HG02642 (cell line): ENCODE results near the gene SEC61A2.
"Not testable (repeated sequence)": the region's sequence is repeated elsewhere in the genome, so short reads cannot be mapped to it uniquely, and the experiment has no call there.

ENCODE experiments used
- ATAC-seq: cut with Tn5 transposase; IDR thresholded peaks from one replicate; pipeline ENCODE4 v1.9.1; 2021; ENCODE audit warnings: mild to moderate bottlenecking; ENCODE audit not compliant: unreplicated experiment, poor library complexity

Gene SEC61A2

DNA sequence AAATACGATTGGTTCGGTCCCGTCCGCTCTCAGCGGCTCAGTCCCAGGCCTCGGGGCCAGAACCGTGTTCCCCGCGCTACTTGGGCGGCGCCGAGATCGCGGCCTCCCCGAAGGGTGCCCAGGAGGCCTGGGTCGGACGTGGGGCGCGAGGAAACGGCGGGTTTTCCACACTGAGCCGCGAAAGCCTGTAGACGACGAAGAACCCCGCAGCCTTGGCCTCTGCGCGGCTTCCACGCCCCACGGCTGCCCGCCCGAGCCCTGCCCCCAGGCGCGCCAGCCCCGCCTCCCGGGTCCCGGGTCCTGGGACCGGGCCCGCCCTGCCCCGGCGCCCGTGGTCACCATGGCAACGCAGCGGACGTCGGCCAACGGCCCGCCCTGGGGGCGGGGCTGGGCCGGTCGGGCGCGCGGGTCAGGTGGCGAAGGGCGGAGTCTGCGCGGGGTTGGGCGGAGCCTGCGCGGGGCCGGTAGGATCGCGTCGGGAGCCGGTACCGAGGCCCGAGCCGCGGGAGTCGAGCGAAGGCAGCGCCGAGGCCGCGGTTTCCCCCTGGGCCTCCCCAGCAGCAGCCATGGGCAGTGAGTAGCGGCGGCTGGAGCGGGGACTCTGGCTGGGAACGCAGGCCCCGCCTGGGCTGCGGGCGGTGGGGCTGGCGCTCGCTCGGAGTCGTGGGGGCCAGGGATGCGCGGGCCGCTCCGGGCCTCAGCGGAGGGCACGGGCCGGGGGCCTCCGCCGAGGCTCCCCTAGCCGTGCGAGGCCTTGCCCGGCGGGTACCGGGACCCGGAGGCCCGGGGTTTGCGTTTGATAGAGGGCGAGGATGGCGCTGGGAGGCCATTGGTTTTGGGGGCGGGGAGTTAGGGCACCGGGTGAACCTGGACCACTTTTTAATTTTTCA is at the start of gene SEC61A2:
SEC61A2 (plus strand) TSS at position 456 of the 890 bp plus-strand sequence; CDS start at position 567, 111 bp downstream.
- peak; percentile 92 for ATAC-seq

DNA sequence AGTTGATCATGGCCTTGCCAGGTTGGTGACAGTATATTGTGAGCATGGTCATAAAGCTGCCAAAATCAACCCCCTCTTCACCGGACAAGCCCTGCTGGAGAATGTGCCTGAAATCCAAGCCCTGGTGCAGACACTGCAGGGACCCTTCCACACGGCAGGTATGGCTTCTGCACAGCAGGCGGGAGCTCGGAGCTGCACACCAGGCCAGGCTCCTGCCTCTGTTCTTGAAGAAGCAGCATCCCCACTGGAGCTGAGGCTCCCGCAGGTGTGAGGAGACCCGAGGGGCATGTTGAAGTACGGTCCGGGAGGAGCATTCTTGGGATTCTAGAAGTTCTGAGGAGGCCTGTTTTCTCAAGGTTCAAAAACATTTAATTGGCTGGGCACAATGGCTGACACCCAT is 48.0 kb upstream of the SEC61A2 start:
- no peak for ATAC-seq

DNA sequence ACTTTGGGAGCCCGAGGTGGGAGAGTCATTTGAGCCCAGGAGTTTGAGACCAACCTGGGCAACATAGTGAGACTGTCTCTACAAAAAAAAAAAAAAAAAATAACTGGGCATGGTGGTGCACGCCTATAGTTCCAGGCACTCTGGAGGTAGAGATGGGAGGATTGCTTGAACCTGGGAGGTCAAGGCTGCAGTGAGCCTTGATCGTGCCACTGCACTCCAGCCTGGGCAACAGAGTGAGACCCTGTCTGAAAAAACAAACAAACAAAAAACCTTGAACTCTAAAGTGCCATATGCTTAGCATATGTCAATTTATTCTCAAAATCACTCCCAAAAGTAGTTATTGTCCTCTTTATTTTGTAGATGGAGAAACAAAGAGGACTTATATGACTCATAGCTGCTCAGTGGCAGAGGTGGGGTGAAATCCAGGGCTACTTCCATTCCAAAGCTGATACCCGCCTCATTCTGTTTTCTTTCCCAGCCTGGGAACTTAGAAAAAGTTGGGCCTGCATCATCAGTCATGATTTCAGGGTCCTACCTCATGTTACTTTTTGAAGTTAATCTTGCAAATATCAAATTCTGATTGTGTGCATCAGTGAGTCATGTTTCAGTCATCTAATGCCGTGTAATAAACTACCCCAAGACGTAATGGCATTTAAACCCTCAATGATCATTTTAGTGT is 47.5 kb upstream of the SEC61A2 start:
- ATAC-seq, result no peak

DNA sequence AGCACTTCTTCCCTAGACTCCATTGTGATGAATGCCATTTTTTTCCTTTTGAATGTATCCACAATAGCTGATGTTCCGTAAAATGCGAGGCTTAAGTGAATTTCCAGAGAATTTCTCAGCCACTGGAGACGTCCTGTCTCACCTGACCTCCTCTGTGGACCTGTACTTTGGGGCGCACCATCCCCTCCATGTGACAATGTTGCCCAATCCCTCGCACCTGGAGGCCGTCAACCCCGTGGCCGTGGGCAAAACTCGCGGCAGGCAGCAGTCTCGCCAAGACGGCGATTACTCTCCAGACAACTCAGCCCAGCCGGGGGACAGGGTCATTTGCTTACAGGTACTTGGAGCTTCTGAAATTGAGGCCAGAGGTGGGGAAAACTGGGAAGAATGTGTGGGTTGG is 40.6 kb upstream of the SEC61A2 start:
- ATAC-seq, result no peak

DNA sequence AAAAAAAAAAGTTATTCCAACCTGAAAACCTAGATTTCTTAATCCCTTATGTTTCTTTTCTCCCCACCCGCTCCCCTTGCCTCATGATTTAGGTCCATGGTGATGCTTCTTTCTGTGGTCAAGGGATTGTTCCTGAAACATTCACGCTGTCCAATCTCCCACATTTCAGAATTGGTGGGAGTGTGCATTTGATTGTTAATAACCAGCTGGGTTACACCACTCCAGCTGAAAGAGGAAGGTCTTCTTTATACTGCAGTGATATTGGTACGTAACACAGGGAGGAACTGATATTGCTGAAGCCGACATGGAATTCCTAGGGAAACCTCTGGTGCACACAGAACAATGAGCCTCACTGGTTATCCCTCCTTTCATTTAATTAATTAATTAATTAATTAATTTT is 38.1 kb upstream of the SEC61A2 start:
- no peak for ATAC-seq

DNA sequence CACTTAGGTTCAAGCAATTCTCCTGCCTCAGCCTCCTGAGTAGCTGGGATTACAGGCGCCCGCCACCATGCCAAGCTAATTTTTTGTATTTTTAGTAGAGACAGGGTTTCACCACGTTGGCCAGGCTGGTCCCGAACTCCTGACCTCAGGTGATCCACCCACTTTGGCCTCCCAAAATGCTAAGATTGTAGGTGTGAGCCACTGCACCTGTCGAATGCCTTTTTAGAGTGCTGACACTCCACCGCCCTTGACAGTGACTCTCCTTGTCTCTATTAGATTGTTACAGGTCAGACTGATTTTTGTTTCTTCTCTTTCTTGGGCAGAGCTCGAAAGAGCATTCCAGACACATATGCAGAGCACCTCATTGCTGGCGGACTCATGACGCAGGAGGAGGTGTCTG is 32.1 kb upstream of the SEC61A2 start:
- not testable (repeated sequence) for ATAC-seq

DNA sequence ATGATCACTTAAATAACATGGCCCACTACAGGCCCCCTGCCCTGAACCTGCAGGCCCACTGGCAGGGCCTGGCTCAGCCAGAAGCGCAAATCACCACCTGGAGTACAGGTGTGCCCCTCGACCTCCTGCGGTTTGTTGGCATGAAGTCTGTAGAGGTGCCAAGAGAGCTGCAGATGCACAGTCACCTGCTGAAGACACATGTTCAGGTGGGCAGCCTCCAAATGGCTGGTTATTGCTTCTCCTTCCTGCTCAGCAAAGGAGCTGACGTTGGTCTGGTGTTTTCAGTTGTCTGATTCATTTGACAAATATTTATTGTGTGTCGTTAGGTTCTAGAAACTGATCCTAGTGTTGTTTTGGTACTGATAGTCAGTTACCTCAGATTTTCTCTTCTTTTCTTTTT is 31.7 kb upstream of the SEC61A2 start:
- no peak for ATAC-seq

DNA sequence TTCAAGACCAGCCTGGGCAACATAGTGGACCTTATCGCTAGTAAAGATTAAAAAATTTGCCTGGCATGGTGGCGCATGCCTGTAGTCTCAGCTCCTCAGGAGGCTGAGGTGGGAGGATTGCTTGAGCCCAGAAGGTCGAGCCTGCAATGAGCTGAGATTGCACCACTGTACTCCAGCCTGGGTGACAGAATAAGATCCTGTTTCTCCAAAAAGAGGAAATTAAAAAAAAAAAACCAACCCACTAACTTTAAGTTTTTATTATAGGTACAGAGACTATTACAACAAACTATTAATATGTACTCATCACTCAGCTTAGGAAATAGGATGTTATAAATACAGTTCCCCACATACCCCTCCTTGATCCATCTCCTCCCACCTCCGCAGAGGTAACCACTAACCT is 30.5 kb upstream of the SEC61A2 start:
- ATAC-seq, result no peak

DNA sequence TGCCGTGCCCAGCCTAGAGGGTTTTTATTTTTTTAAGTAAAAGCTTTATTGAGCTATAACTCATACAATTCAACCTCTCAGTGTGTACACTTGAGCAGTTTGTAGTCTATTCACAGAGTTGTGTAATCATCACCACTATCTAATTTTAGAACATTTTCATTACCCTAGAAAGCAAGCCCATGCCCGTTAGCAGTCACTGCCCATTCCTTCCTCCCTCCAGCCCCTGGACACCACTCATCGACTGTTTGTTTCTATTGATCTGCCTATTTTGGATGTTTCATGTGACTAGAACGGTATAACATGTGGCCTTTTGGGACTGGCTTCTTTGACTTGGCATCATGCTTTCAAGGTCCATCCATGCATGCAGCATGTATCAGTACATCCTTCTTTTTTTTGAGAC is 25.7 kb upstream of the SEC61A2 start:
- ATAC-seq, result no peak

DNA sequence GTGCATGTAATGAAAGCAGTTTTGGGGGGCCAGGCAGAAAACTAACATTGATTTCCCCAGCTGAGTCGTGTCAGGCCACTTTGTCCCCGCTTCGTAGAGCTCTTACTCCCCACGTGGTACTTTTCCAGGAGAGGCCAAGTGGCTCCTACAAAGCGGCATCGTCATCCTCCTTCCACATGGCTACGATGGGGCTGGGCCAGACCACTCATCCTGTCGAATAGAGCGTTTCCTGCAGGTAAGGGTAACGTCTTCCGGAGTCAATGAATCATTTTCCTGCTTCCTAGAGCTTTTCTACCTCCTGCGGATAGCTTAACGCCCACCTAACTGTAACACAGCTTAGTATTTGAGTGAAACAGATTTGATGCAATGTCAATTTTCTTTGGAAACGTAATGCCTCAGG is 21.7 kb upstream of the SEC61A2 start:
- no peak for ATAC-seq

DNA sequence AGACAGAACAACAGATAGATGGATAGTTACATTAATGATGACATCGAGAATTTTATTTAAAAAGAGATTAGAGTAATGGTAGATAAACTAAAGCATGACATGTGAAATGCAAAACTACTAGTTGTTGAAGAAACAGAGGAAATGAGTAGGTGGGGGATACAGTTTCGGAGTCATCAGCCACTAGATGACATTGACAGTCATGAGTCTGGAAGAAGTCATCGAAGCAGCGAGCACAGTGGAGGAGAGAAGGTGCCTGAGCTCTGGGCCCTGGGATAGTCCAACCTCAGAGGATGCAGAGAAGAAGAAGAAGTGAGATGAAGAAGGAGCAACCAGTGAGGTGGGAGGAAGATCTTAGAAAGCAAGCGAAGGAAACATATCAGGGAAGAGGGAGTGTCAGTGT is 20.2 kb upstream of the SEC61A2 start:
- ATAC-seq, result no peak

DNA sequence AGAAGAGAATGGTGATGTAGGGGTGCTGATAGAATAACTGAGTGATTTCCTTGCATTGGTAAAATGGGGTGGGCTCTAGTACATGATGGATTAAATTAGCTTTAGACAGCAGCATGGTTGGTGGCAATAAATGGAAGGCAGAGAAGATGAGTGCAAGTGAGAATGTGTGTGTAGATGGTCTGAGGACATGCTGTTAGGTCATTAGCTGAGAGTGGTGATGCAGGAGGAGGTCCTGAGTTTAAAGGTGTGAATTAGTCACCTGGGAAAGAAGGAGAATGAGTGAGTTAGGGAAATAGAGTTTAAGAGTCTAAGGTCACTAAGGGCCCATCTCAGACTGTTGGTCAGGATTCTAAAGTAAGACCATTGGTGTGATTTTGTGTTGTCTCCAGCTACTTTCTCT is 17.9 kb upstream of the SEC61A2 start:
- no peak for ATAC-seq

DNA sequence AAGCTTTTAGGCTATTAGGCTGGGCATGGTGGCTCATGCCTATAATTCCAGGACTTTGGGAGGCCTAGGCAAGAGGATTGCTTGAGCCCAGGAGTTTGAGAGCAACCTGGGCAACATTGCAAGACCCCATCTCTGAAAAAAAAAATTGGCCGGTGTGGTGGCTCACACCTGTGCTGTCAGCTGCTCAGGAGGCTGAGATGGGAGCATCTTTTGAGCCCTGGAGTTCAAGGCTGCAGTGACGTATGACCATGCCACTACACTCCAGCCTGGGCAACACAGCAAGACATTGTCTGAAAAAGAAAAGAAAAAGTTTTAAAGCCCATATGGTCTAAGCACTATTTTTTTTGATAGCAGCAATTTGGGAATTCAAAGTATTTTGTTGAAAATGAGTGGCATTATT is 15.8 kb upstream of the SEC61A2 start:
- ATAC-seq, result no peak

DNA sequence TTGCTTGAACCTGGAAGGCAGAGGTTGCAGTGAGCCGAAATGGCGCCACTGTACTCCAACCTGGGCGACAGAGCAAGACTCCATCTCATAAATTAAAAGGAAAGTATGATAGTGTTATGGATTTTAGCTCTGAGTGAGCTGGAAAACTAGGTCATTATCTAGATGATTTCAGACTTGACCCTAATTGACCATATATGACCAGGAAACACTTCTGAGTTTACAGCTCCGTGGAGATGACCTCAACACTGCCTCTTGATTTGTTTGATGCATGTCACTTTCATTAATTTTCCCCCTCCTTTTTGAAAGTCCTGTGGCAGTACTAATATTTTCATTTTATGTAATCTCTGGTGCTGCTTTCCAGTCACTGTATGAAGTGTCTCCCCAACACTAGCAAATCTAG is 7.8 kb upstream of the SEC61A2 start:
- ATAC-seq, result no peak

DNA sequence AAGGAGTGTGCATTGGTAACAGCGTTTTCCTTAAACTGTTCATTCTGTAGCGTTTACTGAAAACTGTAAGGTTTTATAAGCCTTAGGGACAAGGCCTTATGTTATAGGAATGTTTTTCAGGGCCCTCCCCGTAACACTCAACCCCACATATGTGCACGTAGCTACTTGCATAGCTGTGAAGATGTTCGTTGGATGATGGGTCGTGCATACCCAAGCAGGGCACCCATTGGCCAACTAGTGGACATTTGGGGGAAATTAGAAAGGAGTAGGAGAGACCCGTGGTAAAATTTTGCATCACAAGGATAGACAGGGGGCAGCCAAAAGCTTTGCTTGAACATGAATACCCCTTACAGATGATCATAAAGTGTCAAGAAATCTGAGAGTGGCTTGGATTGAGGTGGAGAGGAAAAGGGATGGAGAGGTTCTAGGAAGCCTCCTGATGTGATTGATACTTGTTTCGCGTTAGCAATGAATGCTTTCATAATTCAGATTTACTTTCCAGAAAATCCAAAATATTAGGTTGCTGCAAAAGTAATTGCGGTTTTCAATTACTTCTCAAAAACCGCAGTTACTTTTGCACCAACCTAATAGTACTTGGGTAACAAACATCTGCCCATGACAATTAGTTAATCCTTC is 878 bp downstream of the SEC61A2 start:
- peak; percentile 34 for ATAC-seq

DNA sequence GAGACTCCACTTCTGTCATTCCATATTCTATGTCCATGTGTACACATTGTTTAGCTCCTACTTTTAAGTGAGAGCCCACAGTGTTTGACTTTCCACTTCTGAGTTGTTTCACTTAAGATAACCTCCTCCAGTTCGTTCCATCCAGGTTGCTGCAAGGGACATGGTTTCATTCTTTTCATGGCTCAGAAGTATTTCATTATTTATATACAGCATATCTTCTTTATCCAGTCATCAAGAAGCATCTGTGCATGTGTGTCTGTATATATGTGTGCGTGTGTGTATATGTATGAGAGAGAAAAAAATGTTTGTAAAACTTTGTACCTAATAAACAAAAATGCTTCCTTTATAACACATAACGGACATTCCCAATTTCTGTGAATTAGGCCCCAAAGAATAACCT is 6.2 kb downstream of the SEC61A2 start:
- no peak for ATAC-seq

DNA sequence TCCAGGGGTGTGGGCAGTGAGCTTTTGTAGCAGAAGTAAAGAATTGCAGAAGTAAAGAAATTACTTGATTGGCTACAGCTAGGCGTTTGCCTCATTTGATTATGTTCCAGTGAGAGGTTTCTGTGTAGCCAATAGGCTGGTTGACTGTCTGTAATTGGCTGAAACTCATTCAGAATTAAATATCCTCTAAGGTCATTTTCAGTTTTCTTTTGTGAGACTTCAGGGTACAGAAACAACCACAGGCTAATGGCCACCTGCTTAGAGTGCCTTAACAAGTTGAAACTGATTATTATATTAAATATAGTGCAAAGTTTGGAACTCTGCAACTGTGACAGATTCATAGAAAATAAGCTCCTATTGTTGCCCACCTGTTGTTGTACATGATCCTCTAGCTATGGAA is 10.6 kb downstream of the SEC61A2 start:
- ATAC-seq, result no peak

DNA sequence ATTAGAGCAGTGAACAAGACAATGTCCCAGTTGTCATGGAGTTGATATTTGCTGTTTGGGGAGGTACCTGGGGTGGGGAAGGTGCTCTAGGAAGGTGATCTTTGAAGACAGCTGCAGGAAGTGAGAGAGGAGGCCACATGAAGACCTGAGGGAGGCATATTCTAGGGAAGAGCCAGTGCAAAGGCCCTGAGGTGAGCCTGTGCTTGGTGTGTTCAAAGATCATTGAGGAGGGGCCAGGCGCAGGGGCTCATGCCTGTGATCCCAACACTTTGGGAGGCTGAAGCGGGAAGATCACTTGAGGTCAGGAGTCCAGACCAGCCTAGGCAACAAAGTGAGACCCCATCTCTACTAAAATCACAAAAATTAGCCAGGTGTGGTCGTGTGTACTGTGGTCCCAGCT is 15.1 kb downstream of the SEC61A2 start:
- ATAC-seq, result no peak

DNA sequence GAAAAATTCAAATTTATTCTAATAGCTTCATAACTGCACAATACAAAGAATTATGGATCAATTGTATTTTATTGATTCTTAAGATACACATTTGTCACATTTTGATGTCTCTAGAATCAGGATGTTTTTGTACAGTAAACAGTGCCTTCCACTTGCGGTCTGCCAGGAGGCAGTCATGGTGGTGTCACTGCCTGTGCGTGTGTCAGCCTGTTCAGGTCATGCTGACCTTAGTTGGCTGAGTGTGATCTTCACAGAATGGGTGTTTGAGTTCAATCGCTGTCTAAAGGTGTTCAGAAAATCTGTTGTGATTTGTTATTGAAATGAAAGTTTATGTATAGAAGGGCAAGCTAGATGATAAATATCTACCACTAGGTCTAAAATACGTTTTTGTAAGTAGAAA is 20.7 kb downstream of the SEC61A2 start:
- ATAC-seq, result no peak

DNA sequence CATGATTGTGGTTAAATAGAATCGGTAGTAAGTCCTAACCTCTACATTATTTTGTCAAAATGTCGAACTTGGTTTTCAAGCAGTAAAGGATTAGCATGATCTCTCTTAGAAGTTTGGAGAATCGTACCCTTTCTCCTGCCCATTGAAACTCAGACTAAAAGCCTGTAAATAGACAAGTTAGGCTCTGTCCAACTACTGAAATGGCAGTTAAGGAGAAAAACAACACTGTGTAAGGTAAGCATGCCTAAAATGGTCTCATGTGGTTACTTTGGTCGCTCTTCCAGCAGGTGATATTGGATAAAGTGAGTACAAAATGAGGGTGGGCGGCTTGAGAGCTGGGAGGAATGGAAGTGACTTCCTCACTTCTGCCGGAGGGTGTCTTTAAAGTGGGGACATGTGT is 25.0 kb downstream of the SEC61A2 start:
- no peak for ATAC-seq

DNA sequence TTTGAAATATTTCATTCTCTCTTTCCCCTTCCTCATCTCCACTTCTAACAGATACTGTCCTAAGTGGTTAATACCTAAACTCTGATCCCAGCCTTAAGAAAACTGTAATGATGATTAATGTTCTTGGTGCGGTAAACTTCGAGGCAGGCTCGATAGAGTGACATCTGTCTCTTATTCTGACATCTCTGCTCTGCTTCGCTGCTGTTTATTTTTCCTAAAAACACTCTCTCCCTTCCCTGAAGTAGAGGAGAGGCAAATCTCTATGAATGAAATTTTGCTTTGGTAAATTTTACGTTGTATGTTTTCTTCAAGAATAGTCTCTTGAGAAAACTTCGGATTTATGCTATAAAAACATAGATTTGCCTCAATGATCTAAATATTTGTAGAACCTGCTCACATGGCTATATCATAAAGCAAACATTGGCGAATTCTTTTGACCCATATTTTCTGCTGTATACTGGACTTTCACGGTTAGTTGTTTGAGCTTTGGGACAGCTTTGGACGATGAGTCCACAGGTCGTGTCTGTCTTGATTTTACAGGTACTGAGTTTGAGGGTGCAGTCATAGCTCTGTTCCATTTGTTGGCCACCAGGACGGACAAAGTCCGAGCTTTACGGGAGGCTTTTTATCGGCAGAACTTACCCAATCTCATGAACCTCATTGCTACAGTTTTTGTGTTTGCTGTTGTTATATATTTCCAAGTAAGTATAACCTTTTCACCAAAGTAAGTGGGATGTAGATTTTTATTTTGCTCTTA is 27.1 kb downstream of the SEC61A2 start:
- ATAC-seq, result no peak
